ENCODE measurements around the gene CATSPERD. TPM values are rescaled to one million over a fixed set of nuclear protein-coding genes. Genes with fewer than 3 reads are reported as not detected.

Gene CATSPERD
- polyA plus RNA-seq, 1 donor = not detected

DNA sequence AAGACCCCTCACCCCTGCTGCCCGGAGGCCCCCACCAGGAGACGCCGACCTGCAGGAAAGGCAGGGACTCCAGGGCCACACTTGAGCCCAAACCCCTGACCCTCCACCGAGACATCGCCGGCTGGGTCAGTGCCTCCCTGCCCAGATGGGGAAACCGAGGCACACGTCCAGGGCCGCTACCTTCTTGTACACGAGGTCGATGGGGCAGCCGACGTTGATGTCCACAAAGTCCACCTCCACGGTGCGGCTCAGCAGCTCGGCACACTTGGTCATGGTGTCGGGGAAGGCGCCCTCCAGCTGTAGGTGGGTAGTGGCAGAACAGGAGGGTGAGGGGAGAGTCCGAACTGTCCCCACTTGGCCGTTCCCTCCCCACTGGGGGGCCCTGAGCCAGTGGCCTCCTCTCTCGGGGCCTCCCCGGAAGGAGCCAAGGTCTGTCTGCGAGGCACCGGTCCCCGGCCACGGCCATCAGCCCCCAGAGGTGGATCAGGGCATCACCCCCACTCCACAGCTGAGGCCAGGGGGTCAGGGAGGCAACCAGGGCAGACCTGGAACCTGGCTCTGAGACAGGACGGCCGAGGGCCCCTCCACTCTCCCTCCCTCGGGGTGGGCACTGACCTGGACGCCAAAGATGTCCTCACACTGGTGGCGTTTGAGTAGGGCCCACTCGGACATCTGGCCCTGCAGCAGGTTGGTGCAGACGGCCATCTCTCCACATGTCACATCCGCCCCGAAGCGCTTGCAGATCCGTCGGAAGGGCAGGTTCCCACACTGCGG is 67.2 kb downstream of the CATSPERD start:
- no peak for DNase-seq

DNA sequence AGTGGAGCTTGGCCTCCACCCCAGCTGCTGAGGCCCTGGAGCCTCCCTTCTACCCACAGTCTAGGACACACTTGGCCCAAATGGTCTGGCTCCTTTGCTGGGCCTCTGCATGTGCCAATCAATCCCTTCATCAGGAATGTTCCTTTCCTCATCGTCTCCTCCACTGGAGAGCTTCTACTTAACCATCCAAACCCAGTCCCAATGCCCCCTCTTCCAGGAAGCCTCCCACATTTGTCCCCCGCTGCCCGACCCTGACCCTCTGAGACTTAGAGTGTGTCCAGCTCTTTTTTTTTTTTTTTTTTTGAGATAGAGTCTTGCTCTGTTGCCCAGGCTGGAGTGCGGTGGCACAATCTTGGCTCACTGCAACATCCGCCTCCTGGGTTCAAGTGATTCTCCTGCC is 68.0 kb downstream of the CATSPERD start:
- DNase-seq = no peak

DNA sequence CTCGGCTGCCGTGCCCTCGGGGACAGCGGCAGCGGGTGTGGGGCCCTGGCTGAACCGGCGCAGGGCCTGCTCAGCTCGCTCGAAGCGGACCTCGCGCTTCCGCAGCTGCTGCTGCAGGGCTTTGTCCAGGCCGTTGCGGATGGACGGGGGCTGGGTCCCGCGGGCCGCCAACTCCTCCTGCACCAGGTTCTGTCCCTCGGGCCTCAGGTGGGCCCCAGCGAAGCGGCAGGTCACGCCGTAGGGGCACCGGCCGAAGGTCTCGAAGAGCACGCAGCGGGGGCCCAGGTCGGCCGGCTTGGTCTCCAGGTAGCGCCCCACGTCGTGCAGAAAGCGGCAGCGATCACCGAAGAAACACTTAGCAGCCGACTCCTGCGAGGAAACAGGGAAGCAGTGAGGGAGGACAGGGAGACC is 68.9 kb downstream of the CATSPERD start:
- no peak for DNase-seq

DNA sequence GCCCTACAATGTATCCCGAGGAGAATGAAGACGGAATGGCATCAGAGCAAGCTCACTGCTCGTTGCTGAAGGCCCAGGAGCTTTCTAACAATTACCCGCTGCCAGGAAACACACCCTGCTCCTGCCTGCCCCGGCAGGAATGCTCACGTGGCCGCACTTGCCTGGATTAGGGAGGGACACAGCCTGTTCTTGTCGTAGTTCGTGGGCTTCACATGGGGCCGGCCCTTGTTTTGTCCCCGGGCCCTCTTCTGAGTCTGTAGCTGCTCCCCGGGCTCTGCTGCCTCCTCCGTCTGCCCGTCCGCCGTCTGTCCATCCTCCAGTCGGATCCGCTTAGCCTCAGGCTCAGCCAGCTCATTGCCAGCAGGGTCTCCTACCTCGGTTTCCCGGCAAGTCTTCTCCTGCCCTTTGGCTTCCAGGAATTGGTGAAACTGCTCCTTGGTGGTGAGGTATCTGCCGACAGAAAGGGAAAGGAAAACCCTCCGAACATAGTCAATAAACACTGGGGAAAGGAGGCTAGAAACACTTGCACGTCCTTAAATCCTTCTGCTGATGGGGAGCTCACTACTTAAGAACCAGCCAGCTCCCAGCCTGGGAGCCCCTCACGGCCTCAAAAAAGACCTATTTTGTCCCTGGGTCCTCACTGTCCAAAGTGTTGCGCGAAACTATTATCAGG is 69.6 kb downstream of the CATSPERD start:
- DNase-seq = no peak

DNA sequence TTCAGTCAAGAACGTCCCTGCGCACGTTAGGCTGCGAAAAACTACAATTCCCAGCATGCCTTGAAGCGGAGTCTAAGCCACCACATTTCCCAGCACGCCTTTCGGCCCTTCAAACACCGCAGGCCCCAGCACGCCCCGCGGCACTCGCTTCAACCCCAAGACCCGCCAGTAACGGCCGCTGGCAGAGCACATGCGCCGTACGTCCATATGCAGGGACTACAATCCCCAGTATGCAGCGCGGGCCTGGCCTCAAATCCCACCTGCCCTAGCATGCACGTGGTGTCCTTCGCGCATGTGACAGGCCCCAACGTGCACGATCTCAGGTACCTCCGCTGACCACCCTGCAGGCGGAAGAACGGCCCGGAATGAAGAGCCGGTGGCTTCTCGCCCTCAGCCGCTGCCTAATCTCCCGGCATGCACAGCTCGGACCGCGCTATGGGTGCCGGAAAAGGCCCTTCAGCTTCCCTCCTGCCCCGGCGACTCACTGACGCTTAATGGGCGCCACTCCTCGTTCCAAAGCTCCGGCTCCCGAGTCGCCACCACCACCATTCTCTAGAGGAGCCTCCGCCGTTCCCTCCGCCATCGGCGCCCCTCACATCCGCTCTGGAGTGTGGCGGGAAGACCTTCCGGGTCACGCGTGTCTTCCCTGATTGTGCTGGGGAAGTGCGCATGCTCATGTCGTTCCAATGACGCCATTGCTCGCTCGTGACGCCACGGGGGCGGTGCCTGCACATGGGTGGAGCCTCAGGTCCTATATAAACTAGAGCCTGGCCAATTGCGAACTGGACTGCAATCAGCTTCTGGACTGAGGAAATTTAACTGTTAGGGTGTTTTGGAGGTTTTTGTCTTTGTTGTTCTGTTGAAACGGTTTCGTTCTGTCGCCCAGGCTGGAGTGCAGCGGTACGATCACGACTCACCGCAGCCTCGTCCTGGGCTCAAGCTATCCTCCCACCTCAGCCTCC is 70.4 kb downstream of the CATSPERD start, which contains the start of gene DUS3L:
DUS3L (minus strand) TSS at position 605 of the 962 bp plus-strand sequence; CDS start at position 583, 22 bp downstream.
- peak; percentile 96 for DNase-seq

DNA sequence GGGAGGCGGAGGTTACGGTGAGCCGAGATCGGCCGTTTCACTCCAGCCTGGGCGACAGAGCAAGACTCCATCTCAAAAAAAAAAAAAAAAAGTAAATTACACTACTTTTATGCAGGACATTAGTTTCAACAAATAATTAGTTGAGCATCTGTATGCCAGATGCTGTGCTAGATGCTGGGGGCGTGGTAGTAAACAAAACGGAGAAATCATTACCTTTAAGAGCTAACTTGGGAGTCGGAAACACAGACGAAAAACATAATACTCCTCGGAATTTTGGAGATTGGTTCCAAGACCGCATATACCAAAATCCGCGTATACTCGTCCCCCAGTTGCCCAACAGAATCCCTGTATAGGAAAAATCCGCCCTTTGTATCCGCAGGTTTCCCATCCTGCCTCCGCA is 71.8 kb downstream of the CATSPERD start:
- DNase-seq = no peak

DNA sequence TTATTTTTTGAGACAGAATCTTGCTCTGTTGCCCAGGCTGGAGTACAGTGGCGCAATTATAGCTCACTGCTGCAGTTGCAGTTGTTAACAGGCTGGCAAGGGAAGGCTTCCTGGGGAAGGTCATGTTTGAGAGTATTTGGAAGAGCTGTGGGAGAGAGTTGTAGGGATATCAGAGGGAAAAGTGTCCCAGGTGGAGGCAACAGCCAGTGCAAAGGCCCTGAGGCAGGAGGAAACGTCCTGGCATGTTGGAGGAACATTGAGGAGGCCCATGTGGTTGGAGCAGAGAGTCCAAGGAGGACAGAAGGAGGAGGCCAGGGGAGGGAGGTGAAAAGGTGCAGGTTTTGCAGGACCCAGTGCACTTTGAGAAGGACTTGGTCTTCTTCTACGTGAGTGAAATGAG is 72.8 kb downstream of the CATSPERD start:
- no peak for DNase-seq

DNA sequence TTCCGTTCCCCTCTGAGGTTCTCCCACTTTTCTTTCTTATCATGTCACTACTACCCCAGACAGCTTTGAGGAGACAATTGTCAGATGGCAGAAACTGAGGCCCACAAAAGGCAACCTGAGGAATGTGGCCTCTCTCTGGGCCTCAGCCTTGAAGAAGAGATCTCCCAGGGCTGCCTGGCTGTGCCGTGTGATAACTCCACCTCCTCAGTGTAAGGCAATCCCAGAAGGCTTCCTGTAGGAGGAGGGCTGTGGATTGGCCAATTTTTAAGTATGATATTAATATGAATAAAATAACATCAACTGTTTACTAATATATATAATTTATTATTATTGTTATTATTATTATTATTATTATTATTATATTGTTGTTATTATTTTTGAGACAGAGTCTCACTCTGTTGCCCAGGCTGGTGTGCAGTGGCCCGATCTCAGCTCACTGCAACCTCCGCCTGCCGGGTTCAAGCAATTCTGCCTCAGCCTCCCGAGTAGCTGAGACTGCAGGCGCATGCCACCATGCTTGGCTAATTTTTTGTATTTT is 75.0 kb downstream of the CATSPERD start:
- no peak for DNase-seq

DNA sequence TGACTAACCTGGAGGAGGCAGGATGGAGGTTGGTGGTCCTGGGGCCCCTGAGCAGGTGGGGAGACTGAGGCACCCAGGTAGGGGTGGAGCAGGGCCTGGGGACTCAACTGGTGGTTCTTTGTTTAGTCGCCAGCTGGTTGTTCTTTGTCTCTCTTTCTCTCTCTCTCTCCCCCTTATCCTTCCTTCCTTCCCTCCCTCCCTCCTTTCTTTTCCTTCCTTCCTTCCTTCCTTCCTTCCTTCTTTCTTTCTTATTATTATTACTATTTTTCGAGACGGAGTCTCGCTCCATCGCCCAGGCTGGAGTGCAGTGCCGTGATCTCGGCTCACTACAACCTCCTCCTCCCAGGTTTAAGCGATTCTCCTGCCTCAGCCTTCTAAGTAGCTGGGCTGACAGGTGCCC is 77.8 kb downstream of the CATSPERD start:
- no peak for DNase-seq

DNA sequence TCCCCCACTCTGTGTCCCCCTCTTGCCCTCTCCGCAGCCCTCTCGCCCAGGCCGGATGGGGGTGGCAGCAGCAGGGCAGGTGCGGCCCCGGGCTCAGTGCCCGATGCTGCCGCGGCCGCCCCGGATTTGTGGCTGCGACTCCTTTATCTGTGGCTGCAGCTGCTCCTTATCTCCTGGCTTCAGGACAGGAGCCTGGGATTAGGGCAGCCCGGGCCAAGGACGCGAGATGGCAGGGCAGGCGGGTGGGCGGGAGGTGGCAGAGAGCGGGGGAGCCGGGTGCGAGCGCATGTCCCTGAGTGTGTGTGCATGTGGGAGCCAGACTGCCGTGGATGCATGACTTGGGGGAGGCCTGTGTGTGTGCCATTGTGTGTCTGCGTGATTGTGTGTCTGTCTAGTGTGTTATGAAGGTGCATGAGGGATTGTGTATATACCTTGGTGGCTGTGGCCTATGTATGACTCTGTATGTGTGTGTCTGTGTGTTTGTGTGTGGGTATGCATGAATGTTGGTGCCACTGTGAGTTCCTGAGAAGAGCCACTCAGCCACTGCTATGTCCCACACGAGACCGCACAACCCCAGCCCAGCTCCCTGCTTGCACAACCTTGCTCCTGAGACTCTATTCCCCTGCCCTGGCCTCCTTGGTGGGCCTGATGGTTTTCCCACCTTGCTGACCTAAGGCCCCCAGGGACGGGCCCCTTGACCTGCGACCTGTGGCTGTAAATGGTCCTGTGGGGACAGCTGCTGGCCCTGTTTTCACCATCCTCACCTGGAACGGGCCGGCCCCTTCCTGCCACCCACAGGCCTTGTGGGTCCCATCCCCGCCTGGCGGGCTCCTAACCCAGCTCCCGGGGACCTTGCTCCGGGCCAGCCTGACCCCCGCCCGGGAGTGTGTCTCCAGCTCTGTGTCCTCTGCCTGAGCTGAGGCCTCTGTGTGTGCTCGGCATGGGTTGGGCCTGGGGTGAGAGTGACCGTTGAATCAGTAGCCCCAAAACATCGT is 79.1 kb downstream of the CATSPERD start:
- no peak for DNase-seq

DNA sequence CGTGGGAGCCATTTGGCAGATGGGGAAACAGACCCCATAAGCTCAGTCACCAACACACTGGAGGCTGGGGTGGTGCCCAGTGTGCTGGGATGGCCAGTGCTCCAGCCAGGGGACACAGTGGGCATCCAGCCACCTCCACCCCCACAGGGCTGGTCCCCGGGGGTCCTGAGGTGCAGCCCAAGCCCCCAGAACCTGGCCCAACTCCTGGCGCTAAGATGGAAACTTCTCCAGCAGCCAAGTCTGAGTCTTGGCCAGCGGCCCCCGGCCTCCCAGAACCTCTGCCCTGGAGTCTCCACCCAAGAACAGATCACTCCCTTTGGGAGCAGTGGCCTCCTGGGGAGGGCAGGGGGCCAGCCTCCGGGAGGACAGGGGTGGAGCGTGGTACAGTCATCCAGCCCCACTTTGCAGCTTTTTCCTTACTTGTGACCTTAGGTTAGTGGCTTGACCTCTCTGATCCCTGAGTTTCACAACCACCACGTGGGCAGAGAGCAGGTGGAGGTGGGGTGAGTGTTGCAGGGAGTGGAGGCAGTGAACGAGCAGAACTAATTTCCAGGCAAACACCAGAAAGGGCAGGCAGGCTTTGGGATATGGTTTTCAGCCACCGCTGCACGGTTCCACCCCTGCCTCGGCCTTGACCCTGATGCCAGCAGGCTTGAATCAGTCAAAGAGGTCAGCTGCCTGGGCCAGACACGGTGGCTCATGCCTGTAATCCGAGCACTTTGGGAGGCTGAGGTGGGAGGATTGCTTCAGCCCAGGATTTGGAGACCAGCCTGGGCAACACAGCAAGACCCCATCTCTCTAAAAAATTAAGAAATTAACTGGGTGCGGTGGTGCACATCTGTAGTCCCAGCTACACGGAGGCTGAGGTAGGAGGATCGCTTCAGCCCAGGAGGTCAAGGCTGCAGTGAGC is 80.2 kb downstream of the CATSPERD start:
- DNase-seq = no peak

DNA sequence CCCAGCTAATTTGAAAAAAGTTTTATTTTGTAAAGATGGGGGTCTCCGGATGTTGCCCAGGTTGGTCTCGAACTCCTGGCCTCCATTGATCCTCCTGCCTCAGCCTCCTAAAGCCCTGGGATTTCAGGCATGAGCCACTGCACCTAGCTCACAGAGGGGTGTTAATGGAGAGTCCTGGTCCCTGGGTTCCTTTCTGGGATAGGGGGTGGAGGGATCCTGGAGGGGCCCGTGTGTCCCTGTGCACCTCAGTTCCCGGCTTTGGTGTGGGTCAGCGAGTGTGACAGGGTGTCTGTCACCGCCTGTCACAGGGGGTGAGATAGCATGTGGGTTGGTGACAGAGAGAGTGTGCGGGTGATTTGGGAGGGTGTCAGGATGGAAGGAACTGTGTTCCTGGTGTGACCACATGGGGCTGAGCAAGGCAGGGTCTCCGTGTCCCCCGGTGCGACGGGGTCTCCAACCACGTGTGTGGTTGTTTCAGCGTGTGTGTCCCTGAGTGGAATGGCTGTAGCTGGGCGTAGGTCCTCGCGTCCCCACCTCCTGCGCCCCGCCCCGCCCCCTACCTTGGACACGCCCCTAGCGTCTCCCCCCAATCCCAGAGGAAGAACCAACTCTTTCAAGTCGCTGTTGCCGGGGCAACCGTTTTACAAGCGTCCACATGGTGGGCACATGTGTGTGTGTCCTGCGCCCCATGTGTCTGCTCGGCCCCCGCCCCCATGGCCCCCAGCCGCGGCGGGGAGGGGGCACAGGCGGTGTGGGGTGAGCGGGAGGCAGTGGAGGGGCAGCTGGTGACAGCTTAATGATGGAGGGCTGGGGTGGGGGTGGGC is 81.6 kb downstream of the CATSPERD start:
- no peak for DNase-seq

DNA sequence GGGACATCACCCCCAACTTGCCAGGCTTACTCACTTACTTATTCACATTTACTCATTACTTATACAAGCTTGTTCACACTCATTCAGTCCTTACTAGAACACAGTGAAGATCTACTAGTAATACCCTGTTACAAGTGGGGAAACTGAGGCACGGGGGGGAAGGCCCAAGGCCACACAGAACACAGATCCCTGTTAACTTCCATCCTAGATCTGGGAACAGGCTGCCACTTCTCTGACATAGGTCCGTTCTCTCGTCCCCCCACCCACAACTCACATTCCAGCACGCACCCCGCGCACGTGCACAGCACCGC is 83.0 kb downstream of the CATSPERD start:
- no peak for DNase-seq

DNA sequence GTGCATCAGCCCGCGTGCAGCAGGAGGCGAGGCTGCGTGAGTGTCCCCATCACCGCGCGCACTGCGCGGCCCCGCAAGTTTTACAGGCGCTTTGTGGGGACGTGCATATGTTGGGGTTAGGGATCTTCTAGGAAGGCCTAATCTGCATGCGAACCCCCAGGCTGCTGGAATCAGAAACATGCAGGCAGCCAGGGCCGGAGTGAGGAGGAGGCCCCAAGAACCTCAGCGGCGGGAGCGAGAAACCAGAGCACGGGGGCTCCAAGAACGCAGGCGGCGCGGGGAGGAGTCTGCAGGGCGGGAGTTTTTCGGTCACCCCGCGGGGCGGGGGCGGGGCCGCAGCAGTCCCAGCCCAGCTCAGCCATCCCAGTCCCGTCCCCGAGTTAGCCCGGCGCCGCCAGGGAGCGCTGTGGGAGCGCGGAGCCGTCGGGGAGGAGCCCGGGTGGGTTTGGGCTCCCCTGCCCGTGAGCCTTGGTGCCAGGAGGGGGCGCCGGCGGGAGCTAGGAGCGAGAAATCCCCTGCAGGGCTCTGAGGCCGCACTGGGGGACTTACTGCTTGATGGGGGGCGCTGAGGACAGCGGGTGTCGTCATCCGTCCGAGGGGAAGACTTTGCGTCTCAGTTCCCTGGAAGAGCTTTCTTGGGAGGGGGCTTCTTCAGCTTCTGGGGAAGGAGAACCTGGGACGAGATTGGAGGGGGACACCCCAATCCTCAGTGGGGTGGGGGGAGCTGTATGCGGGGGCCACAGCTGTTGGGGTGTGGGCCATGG is 83.5 kb downstream of the CATSPERD start:
- peak; percentile 91 for DNase-seq

DNA sequence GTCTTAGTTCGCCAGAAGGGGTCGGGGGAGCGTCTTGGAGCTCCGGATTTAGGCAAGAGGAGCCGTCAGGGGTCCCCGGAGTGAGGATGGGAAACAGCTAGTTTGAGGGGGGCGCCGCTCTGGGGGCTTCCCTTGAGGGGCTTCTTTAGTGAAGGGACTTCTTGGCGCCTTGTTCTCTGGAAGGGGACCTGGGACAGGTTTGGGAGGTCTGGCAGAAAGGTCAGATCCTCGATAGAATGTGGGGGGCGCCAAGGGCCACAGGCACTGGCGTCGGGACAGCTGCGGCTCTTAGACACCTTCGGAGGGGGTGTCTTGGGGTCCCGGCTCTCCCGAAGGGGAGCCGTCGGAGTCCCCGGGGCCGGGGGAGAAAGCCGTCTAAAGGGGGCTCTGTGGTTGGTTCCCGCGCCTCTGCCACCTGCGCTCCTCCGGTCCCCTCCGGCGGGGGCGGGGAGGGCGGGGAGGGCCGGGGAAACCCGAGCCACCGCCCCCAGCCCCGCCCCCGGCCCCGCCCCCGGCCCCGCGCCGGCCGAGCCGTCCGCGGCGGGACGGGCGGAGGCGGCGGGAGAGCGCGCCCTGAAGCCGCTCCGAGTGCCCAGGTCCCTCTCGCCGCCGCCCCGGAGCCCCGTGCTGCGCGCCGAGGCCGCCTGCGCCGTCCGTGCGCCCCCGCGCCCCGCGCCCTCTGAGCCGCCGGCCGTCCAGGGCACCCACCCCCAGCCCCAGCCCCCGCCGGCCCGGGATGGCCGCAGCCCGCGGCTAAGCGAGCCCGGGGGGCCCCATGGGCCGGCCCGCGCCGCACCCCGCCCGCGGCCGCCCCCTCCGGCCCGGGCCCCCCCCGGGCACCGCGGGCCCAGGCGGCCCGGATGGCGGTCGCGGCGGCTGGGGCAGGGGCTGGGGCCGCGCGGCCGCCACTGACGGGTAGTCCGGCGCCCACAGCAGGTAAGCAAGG is 84.4 kb downstream of the CATSPERD start, which contains the start of gene NRTN:
NRTN (plus strand) TSS at position 552 of the 946 bp plus-strand sequence. CDS start 19,099 bp downstream, outside the sequence.
- no peak for DNase-seq

DNA sequence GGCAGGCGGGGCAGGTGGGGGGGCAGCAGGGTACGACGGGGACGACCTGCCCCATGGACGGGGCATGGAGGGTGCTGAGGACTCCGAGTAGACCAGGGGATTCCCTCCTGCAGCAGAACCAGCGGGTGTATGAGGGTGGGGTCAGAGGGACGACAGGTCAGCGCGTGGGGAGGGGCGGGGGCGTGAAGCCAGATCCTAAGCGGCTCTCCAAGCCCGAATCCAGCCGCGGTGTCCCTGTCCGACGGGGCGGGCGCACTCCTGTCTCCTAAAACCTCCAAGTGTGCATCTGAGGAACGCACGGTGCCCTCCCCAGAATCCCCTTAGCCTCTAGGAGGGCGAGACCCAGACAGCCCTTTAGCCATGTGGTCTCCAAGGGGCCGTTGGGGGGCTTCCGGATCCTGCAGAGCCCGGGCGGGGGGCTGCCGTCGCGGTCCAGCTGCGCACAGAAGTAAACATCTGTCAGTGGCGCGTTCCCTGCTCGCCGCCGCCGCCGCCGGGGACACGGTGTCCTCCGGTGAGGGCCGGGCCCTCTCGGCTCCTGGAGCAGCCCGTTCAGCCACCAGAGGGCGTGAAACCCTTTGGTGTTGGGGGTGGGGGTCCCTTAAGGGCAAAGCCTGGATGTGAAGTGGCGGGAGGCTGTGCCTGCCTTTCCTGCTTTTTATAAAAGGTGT is 85.2 kb downstream of the CATSPERD start:
- peak; percentile 54 for DNase-seq

DNA sequence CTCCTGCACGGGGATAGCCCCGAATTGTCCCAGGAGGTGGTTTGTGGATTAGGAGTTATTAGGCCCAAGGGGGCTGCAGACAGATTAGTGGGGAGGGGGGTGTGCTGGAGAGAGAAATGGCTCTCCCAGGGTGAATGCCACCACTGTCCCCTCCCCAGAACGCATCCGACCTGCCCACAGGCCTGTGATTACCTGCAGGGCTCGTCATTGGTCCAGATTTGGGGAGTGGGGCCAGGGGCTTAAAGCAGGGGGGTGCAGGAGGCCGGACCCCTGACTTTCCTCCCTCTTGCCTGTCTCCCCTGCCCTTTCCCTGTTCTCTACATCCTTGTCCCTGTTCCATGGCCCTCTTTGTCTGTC is 85.7 kb downstream of the CATSPERD start:
- no peak for DNase-seq

Data from hindlimb muscle (tissue), 1 donor.